Muscle of back (tissue), 11 donors: ENCODE measurements around the gene RPL22. TPM values are rescaled to one million over a fixed set of nuclear protein-coding genes. Genes with fewer than 3 reads are reported as not detected.
"Not testable (repeated sequence)": the region's sequence is repeated elsewhere in the genome, so short reads cannot be mapped to it uniquely, and the experiment has no call there.

Source experiments
- DNase-seq, 3 donors: peaks; one replicate each; pipeline versions ENCODE4 v3.0.0 to v3.0.0-alpha.2; 2013
- polyA plus RNA-seq, 10 donors: library from polyadenylated mRNA; unstranded; fragments of 120-200 nt; gene quantifications; one replicate each; pipeline ENCODE4 v1.2.1, GENCODE V29; 2013; ENCODE audit not compliant: insufficient read length in 10 of 10

RPL22 gene
- polyA plus RNA-seq, 10 donors = 567 to 780 (median 631) TPM

DNA sequence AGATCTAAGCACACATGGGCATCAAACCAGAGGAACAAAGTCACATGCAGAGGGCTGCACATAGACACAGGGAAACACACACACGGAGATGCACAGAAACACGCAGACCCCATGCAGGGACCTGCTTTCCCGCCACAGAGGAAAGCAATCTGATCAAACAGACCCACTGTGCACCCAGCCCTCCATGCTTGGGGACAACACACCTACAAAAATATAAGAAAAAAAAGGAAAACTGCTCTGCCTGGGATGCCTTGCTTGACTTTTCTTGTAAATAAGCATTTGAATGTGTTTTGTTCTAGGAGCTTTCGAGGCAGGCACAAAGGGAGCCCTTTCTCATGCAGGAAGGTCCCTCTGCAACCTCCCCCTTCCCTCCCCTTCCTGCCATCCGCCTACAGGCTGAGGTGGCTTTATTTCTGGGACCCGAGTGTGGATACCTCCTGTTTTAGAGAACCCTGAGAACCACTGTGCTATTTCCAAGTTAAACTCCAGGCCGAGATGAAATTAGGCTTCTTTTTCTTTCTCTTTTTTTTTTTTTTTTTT lies 39.9 kb upstream of the RPL22 start:
- no peak for DNase-seq

DNA sequence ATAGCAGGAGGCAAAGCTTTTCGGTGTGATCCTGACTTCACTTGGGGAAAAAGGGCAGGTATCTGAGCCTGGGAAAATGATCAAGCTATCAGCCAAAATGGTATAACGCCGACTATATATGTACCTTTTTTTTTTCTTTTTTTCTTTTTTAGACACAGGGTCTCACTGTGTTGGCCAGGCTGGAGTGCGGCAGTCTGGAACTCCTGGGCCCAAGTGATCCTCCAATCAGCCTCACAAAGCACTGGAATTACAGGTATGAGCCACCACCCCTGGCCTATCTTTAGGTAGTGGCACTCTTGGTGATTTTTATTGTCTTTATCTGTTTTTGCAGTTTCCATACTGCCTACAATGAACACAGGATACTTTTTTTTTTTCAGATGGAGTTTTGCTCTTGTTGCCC lies 37.7 kb upstream of the RPL22 start:
- no peak for DNase-seq

DNA sequence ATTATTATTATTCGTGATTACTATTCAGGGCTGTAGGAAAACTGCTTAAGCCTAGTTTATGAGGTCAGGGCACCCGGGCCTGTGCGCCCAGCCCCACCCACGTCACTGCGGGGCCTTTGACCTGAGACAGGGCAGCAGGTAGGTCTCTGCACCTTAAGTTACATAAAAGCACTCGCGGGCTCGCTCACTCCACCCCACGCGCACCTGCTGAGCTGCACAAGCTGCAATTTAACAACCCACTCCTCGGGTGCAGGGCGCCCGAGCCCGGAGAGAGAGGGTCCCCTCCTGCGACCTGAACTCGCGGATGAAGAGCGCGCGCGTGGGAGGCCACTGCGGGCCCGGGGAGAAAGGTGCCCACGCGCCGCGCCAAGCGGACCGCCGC lies 35.9 kb upstream of the RPL22 start:
- peak in 1 of 3 donors; percentile 23 for DNase-seq

DNA sequence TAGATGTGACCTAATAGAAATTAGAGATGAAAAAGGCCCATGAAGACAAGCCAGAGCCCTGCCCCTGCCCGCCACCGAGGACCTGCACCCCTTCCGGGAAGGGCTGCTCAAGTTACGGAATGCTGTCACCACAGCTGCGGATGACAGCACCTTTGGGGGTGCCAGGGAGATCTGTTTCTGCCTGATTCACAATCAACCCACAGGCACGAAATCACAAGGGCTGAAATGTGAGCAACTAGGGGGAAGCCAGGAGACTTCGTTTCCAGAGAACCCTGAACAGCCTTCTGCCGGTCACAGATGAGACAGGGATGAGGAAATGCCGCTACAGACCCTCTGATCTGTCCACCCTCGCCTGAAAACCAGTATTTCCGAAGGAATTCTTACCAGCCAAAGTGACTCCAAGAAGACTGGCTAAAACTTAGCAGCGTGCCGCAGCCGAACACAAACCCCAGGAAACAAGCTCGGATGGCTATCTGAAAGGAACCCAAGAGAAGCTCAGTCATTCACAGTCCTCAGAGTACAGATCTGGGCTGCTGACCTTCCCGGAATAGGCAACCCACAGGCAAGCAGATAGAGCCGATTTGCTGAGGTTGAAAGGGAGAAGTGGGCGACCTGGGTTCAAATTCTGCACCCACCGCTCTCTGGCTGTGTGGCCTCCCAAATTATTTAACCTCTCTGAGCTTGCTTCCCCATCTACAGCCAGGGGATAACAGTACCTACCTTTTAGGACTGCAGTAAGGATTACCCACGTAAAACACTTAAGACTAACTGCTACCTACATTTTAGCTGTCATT lies 35.3 kb upstream of the RPL22 start:
- DNase-seq = peak in 1 of 3 donors; percentile 26

DNA sequence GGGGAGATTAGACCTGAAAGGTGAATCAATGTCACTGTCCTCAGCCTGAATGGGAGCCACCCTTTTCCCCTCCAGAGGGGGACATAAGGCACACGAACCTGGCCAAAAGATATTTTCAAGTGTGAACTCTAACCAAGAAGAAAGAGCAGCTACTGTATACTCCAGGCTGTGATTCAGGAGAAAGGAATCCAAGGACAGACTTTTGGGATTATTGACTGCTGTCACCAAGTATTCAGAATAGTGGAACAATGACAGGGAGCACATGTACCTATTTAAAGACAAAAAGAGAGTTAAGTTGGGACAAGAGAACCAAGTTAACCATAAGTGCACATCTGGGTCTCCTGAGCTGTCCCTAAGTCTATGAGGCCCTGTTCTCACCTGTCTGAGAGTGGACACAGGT lies 34.0 kb upstream of the RPL22 start:
- no peak for DNase-seq

DNA sequence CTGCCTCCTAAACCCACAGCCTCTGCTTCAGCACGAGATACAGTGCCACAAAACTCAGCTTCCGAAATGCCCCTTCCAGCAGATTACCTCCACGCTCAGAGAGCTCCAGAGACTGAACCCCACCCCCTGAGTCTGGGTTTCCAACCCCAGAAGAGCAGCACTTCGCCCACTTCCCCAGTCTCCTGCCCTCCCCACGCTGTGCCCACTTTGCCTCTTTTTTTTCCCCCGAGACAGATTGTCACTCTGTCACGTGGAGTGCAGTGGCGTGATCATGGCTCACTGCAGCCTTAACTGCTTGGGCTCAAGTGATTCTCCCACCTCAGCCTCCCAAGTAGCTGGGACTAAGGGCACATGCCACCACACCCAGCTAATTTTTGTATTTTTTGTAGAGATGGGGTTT lies 26.3 kb upstream of the RPL22 start:
- DNase-seq = no peak

DNA sequence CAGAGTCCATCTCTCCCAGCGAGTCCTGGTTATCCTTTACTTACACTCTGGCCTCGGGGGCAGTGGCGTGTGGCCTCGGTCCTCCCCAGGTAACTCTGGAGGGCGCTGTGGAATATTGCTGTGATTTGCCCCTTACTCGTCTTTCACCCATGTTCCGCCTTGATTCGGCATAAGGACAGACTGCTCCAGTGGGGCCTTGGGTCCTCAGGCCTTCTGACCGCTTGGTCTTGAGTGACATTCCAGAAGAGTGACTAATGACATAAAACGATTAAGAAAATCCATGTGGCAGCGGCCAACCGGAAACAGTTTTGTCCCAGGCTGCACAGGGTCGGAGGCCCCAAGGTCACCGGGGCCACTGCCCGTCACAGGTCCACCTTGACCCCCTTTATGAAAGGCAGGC lies 25.3 kb upstream of the RPL22 start:
- no peak for DNase-seq

DNA sequence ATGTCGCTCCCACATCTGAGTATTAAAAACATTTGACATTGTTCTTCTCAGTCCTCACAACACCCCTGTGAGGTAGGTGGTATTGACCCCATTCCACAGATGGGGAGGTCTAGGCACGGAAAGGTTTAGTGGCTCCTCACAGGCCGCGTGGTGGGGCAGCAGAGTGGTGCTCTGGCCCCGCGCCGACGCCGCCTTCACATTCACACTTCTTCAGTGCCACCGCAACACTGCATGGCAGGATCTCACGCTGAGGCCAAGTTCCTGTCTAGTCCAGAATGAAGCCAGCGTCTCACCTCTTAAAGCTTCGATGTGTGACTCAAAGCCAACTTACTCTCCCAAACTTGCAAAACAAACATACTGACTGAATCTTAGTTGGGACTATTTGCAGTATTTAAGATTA lies 24.2 kb upstream of the RPL22 start:
- DNase-seq = no peak

DNA sequence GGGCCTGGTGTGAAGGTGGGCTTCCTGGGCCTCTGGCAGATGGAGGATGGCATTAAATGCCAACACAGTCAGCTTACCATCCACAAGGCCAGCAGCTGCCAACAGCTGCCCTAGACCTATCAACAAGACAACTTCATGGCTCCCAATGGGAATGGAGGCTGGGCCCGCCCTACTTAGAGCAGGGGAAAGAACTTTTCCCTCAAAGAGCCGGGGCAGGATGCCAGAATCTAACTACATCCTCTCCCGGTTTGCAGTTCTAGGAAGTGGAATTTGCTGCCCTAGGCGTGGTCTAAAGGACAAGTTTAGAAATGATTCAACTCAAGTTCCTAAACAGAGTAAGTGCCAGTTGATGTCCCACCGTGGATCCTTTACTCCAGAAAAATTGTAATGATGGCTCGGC lies 23.2 kb upstream of the RPL22 start:
- DNase-seq = peak; percentile 41 to 88 (median 74)

DNA sequence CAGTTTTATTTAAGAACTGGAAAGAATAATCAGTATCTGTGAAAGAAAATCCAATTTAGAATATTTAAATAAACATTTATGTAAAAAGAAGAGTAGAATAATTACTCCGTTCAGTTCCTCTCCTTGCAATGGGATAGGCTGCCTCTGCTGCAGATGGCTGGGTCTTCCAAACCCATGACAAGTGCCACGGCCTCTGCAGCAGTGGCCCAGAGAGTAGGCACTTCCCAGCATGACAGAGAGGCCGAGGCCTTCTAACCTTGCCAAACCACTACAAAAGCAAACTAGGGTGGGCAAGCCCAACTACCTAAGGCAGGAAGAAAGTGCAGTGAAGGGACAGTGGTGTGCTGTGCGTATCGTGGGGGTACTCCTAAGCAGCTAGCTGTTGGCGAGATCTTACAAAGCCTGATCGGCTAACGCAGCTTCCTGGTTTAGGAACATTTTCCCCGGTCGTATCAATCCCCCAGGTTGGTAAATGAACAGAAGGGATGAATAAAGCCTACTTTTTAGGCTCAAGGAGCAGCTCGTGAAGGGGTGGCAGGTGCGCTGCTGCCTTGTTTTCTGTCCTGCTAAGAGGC lies 21.9 kb upstream of the RPL22 start:
- DNase-seq = no peak

DNA sequence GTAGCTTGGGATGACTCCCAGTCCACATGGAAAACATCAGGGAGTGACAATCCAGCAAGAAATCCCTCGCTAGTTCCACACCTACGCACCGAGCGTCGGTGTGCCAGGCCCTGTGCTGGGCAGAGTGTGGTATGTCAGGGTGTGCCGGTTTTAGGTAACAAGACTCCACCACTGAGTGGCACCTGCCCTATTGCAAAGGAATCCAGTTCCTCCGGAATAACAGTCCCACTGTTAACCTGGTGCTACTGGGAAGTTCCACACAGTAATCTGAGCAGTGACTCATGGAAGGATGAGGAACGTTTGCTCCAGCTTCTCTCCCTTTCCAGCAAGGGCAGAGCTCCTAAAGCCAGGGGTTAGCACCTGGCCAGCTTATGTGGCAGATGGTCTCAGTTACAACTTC lies 20.8 kb upstream of the RPL22 start:
- no peak for DNase-seq

DNA sequence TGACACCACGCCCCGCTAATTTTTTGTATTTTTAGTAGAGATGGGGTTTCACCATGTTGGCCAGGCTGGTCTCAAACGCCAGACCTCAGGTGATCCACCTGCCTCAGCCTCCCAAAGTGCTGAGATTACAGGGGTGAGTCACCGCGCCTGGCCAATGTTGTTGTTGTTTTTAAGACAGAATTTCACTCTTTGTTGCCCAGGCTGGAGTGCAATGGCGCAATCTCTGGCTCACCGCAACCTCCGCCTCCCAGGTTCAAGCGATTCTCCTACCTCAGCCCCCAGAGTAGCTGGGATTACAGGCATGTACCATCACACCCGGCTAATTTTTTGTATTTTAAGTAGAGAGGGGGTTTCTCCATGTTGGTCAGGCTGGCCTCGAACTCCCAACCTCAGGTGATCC lies 20.2 kb upstream of the RPL22 start:
- DNase-seq = not testable (repeated sequence)

DNA sequence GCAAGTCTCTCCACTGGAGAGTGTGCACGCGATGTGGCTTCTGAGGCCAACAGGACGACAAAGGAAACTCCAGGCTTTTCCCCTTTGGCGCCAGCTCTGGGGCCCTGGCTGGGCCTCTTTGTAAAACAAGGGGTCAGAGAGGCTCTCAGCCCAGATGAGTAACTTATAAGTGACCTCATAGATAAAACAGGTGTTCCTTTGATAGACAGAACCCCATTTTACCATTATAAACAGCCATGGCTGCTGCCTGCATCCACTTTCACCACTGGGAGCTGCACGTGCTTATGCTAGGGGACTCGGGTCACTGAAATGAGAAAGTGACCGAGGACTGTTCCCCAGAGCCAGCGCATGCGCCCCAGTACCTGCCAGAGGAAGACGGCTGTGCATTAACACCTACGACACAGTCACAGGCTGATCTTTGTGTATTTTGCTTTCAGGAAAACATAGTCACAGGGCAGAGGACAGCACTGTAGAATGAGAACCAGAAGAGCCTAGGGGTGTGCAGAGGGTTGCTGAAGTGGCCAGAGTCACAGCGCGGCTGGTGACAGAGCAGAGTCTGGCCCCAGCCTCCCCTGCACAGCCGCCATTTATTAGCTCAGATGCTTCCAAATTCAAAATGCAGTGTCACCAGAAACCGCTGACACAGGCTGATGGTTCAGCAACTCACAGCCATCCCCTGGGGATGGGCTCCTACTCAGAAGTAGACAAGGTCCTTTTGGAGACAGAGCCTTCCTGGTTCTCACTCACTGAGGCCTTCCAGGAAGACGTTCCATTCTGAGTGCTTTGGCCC lies 19.2 kb upstream of the RPL22 start:
- no peak for DNase-seq

DNA sequence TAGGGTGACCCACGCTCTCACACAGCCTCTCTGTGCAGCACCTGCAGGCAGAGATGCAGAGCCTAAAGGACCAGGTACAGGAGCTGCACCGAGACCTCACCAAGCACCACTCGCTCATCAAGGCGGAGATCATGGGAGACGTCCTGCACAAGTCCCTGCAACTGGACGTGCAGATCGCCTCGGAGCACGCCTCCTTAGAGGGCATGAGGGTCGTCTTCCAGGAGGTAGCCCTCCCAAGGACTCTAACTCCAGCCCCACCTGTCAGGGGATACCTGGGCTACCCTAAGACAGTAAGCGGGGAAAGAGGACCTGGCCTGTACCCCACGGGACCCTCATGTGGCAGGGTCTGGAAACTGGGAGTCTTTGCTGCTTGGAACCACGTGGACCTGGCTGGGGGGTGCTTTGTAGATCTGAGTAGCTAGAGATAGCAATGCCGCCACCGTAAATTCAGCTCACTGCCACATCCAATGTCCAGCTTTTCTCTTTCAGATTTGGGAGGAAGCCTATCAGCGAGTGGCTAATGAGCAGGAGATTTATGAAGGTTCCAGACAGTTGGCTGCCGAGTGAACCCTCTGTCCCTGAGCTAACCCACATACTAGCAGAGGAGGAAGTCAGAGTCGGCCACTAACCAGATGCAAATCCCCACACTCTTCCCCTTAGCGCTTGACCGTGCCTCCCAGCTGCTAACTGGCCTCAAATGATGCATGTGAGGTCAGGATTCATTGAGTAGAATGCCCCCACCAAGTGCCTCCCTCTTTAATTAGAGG lies 13.0 kb upstream of the RPL22 start:
- DNase-seq = no peak

DNA sequence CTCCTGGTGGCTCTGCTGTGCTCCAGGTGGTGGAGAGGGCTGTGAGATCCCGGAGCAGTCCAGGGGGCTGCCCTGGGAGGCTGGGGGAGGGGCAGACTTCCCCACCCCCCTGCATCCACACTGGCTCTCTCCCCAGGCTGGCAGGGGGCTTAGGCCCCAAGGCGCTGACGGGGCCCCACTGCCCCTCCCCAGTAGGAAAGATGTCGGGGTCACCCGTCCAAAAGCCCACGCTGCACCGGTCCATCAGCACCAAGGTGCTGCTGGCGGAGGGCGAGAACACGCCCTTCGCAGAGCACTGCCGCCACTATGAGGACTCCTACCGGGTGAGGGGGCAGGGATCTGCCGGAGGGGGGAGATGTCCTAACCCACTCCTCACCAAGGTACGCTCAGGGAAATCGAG lies 12.3 kb upstream of the RPL22 start:
- DNase-seq = no peak

DNA sequence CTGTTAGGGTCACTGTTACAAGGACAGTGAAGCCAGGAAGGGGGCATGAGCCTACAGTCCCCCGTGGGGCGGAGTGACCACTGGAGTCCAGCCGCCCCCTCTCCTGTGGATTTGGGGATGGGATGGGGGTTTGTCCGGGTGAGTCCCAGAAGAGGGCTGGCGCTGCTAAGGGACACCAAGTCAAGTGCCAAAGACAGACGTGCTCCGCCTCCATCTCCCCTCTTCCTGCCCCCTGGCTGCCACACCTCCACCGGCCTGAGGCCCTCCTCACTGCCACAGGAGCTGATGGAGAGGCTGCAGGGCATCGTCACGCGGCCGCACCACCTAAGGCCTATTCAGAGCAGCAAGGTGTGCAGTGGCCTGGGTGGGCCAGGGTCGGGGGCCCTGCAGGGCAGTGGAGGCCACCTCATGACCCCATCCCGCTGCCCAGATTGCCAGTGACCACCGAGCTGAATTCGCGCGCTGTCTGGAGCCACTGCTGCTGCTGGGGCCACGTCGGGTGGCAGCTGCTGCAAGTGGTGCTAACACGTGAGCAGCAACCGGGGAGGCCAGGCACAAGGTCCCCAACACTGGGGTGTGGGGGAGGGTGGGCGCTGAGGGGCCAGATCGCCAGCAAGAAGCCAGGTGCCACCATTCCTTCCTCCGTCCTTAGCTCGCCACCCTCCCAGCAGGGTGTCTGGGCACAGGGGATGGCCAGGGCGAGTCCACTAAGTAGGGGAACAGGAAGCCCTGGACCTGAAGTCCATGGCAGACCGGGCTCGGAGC lies 11.4 kb upstream of the RPL22 start:
- DNase-seq = no peak

DNA sequence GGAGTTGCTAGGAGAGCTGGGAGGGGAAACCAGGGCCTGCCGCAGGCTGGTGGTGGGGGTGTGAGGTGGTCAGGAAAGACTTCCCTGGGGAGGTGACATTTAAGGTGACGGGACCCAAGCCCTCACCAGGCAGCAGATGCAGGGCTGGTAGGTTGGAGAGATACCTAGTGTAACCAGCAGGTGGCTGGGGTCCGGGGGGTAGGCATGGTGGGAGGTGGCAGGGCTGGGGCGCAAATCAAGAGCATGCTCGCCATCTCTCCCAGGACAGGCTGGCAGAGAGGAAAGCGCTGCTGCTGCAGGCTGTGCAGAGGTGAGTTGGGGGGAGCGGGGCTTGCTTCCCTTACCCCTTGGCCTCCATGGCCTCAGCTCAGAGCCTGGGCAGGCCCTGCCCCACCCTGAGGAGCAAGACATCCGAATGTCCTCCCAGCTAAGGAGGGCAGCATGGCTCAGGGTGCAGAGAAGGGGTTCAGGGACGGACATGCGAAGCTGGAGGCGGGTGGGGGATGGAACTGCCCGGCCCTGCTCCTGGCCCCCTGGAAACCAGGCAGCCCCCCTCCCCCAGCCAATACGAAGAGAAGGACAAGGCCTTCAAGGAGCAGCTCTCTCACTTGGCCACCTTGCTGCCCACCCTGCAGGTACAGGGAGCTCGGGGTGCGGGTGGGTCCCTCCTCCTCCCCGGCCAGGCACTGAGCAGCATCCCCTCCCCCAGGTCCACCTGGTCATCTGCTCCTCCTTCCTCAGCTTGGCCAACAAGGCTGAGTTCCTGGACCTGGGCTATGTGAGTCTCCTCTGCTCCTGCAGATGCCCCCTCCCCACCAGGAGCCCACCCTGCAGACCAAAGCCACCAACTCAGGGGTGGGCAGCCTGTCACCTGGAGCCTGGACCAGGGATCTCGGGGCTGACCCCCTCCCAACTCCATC lies 10.5 kb upstream of the RPL22 start:
- no peak for DNase-seq

DNA sequence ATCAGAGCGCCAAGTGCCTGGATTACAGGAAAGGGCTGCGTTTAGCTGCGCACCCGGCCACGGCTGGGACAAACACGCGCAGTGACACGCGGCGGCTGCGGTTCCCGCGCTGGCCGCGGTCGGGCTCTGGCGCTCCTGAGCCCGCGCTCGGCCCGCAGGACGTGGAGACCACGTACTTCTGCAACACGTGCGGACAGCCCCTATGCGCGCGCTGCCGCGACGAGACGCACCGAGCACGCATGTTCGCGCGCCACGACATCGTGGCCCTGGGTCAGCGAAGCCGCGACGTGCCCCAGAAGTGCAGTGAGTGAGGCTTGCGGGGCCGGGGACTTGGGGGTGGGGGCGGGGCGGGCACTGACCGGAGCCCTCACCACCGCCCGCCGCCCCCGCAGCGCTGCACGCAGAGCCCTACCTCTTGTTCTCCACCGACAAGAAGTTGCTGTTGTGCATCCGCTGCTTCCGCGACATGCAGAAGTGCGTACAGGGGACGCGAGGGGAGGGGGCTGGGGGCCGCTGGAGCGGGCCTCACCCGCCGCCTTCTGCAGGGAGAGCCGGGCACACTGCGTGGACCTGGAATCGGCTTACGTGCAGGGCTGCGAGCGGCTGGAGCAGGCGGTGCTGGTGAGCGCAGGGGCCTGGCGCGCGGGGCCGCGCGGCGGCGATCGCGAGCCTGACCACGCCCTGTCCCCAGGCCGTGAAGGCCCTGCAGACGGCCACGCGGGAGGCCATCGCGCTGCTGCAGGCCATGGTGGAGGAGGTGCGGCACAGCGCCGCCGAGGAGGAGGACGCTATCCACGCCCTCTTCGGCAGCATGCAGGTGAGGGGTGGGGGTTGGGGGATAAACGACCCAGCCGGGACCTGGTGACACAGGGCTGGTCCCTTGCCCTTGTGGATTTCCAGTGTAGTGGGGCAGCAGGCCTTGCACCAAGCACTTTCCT lies 9.6 kb upstream of the RPL22 start:
- peak in 2 of 3 donors; percentile 62 to 79 for DNase-seq

DNA sequence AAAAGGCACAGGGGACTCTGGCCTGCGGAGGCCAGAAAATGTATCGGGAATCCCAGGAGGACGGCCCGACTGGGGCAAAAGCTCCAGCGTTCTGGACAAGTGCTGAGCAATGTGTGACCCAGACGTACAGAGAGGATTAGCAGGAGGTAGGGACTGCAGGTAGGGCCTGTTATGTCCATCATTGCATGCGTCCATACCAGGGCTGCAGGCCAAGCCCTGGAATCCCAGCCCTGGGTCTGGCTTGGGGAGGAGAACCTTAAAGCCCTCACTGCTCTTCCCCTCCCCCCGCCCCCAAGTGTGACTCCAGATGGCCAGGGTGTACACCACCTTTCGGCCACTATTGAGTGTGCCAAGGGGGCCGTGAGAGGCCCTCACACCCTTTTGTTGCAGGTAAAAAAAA lies 8.5 kb upstream of the RPL22 start:
- DNase-seq = no peak
